ENCODE results near the gene MMD2. TPM values are rescaled to one million over a fixed set of nuclear protein-coding genes. Genes with fewer than 3 reads are reported as not detected.

The MMD2 gene
- polyA plus RNA-seq, 1 experiment: not detected

DNA sequence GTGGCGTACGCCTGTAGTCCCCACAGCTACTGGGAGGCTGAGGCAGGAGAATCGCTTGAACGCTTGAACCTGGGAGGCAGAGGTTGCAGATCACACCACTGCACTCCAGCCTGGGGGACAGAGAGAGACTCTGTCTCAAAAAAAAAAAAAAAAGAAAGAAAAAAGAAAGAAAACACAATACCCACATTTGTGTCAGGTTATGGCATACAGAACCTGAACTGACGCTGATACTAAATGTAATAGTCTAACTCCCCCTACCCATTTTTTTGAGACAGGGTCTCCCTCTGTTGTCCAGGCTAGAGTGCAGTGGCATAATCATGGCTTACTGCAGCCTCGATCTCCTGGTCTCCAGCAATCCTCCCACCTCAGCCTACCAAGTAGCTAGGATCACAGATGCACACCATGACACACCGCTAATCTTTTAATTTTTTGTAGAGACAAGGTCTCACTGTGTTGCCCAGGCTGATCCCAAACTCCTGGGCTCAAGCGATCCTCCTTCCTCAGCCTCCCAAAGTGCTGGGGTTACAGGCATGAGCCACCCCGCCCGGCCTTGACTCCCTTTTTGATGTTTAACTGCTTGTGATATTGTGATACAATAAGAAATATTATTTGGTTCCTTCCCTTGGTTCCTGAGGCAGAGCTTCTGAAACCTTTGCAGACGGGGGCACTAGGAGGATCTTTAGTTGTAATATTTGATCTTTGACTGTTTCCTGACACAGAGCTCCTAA lies 6.5 kb upstream of the MMD2 start:
- no peak overlapping the region for H3K4me3 ChIP-seq (ENCODE audit: low read depth, low read length)
- TF ChIP-seq, protein P1, sequence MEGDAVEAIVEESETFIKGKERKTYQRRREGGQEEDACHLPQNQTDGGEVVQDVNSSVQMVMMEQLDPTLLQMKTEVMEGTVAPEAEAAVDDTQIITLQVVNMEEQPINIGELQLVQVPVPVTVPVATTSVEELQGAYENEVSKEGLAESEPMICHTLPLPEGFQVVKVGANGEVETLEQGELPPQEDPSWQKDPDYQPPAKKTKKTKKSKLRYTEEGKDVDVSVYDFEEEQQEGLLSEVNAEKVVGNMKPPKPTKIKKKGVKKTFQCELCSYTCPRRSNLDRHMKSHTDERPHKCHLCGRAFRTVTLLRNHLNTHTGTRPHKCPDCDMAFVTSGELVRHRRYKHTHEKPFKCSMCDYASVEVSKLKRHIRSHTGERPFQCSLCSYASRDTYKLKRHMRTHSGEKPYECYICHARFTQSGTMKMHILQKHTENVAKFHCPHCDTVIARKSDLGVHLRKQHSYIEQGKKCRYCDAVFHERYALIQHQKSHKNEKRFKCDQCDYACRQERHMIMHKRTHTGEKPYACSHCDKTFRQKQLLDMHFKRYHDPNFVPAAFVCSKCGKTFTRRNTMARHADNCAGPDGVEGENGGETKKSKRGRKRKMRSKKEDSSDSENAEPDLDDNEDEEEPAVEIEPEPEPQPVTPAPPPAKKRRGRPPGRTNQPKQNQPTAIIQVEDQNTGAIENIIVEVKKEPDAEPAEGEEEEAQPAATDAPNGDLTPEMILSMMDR (IDR thresholded peaks at IDR 0.05; ENCODE audit: low read depth, low read length): no peak
- no peak for DNase-seq (ENCODE audit: low read depth, low spot score)
- peaks cover 11% of the 10 kb centered on the region for H3K27me3 ChIP-seq (ENCODE audit: control insufficient read depth, insufficient read depth, low read length)
- no peak overlapping the region for H3K27ac ChIP-seq (ENCODE audit: low read depth, low read length)
- ChIA-PET CTCF (no interaction called here), POLR2A (no interaction called here)
- no peaks in the 10 kb centered on the region for H3K9me3 ChIP-seq (ENCODE audit: control insufficient read depth, insufficient read depth, low read length)

- no peak overlapping the region for H3K27ac ChIP-seq (ENCODE audit: low read depth, low read length)
- DNase-seq (ENCODE audit: low read depth, low spot score): no peak
- ChIA-PET CTCF (interaction anchor here (1.2 kb wide), 1 partner anchor 9 kb away, joined by 3 read pairs; no protein-coding TSS in a partner anchor), POLR2A (no interaction called here)
- TF ChIP-seq, protein P1 (IDR thresholded peaks at IDR 0.05; ENCODE audit: low read depth, low read length): no peak
- H3K4me3 ChIP-seq (ENCODE audit: low read depth, low read length): no peak overlapping the region
- H3K27me3 ChIP-seq (ENCODE audit: control insufficient read depth, insufficient read depth, low read length): peaks cover 15% of the 10 kb centered on the region
- no peaks in the 10 kb centered on the region for H3K9me3 ChIP-seq (ENCODE audit: control insufficient read depth, insufficient read depth, low read length)
Measured at GRCh38 chr7:4964506-4964905, 5.5 kb upstream of the MMD2 start.

- Histone ChIP-seq H3K9me3 (ENCODE audit: control insufficient read depth, insufficient read depth, low read length) (no peaks in the 10 kb centered on the region), H3K4me3 (ENCODE audit: low read depth, low read length) (no peak overlapping the region), H3K27ac (ENCODE audit: low read depth, low read length) (no peak overlapping the region), H3K27me3 (ENCODE audit: control insufficient read depth, insufficient read depth, low read length) (peaks cover 18% of the 10 kb centered on the region)
- DNase-seq (ENCODE audit: low read depth, low spot score): no peak
- CTCF ChIA-PET: no interaction called here
- POLR2A ChIA-PET: no interaction called here
- TF ChIP-seq, protein P1 (IDR thresholded peaks at IDR 0.05; ENCODE audit: low read depth, low read length): no peak
Measured at GRCh38 chr7:4962872-4963775, 4.1 kb upstream of the MMD2 start.

- Histone ChIP-seq H3K4me3 (ENCODE audit: low read depth, low read length) (no peak overlapping the region), H3K9me3 (ENCODE audit: control insufficient read depth, insufficient read depth, low read length) (no peaks in the 10 kb centered on the region), H3K27ac (ENCODE audit: low read depth, low read length) (no peak overlapping the region), H3K27me3 (ENCODE audit: control insufficient read depth, insufficient read depth, low read length) (peaks cover 24% of the 10 kb centered on the region)
- DNase-seq (ENCODE audit: low read depth, low spot score): no peak
- ChIA-PET POLR2A (no interaction called here), CTCF (interaction anchor here (1.3 kb wide), 1 partner anchor 13 kb away, joined by 3 read pairs; no protein-coding TSS in a partner anchor)
- TF ChIP-seq, protein P1 (IDR thresholded peaks at IDR 0.05; ENCODE audit: low read depth, low read length): no peak
Measured at GRCh38 chr7:4960363-4960762, 1.4 kb upstream of the MMD2 start.

DNA sequence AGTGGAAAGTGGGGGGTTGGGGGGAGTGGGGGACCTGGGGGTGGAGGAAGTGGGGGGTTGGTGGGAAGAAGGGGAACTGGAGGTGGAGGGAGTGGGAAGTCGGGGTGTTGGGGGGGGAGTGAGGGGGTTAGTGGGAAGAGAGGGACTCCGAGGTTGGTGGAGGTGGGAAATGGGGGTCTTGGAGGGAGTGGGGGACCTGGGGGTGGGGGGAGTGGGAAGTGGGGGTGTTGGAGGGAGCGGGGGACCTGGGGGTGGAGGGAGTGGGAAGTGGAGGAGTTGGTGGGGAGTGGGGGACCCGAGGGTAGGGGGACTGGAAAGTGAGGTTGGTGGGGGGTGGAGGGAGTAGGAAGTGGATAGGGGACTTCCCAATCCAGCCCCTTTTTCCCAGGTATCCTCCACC lies 906 bp upstream of the MMD2 start:
- DNase-seq (ENCODE audit: low read depth, low spot score): no peak
- CTCF ChIA-PET: interaction anchor here (1.3 kb wide), 1 partner anchor 14 kb away, joined by 3 read pairs; no protein-coding TSS in a partner anchor
- no peak overlapping the region for H3K4me3 ChIP-seq (ENCODE audit: low read depth, low read length)

More for the DNA sequence above, 906 bp upstream of the MMD2 start:
- Histone ChIP-seq H3K27ac (ENCODE audit: low read depth, low read length) (no peak overlapping the region), H3K27me3 (ENCODE audit: control insufficient read depth, insufficient read depth, low read length) (peaks cover 24% of the 10 kb centered on the region), H3K9me3 (ENCODE audit: control insufficient read depth, insufficient read depth, low read length) (no peaks in the 10 kb centered on the region)
- POLR2A ChIA-PET: no interaction called here
- TF ChIP-seq, protein P1 (IDR thresholded peaks at IDR 0.05; ENCODE audit: low read depth, low read length): no peak
